Activated gamma-delta T cell treated with anti-CD3 and anti-CD28 coated beads, Interleukin-2, amount 50 U/mL, for 16 hours (primary cell): Measurements from ENCODE around the gene TSPAN9.

Experiments used
- DNase-seq: peaks from one replicate; pipeline ENCODE4 v3.0.0-alpha.2; 2020; ENCODE audit warnings: low read depth

The TSPAN9 gene

DNA sequence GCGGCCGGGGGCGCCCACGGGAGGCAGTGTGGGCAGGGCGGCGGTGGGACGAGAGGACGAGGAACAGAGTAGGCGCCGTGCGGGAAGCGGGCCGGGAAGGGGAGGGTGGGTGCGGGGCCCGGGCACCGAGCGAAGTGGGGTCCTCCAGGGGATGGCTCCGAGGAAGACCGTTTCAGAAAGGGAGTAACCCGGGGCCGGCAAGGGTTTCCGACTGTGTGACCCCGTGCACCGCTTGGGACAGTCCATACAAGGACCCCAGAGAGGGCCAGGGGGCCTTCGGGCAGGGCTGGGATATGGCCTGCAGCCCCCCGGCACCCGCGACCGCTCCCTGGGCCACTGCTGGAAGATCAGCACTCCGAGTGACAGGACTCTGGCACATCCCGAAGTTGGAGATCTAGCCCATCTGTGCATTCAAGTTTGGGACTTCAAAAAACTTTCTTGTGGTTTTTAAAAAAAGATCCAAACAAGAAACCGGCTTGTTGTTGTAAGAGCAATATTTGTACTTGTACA is 448 bp downstream of the TSPAN9 start:
- no peak for DNase-seq

DNA sequence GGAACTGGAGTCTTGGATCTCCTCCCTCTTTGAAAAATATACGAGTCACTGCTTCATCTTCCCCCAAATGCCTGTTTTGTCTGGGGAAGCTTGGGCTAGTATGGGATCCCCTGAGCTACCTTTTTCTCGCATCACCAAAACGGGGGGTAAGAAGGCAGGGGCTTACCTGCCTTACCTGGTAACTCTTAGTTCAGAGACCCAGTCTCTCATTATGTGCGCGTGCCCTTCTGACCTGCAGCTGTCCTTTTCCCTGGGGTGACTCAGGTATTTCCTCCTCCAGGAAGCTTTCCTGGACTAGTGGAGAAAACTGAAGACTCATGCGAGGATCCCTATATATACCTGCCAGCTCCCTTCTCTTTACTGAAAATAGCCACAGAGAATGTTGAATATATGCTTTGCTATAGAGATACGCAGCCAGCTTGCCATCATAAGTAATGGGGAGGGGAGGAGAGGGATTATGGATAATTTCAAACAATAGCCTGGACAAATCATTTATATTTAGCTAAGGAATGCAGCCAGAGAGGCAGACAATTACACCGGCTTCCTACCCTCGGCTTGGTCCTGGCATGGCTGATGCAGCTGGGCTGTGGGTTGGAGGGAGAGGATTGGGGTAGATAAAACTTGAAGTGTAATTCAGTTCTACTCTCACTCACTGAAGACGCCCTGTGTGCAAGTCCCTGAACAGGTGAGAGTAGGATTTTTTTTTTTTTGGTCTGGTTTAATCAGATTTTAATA is 1.1 kb downstream of the TSPAN9 start:
- no peak for DNase-seq

DNA sequence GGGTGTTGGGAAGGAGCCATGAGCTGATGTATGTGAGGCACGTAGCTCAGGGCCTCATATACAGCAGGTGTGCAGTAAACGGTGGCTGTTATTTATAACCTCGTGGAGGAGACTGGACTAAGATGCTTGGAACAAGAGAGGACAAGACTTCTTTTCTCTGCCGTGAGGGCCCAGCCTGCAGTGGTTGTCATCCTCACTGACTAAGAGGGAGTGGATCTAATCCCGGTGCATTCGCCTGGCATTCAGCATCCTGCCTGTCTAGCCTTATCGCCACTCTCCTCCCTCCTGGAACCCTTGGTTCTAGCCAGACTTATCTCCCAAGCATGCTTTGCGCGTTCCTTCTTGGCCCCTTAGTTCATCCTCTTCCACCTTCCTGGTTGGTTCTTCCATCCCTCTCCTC is 3.9 kb downstream of the TSPAN9 start:
- no peak for DNase-seq

DNA sequence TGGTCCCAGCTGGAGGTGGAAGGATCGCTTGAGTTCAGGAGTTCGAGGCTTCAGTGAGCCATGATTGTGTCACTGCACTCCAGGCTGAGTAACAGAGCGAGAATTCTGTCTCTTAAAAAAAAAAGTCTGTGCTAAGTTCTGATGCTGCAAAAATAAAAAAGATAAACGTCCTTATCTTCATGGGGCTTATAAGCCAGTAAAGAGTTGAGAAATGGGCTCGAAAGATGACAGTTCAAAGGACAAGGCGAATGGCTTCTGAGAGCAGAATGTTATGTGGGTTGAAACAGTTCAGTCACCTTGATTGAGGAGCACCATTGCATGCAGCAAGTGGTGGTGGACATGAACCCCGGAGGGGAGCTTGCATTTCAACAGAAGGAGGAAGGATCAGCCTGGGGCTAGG is 4.7 kb downstream of the TSPAN9 start:
- DNase-seq: no peak

DNA sequence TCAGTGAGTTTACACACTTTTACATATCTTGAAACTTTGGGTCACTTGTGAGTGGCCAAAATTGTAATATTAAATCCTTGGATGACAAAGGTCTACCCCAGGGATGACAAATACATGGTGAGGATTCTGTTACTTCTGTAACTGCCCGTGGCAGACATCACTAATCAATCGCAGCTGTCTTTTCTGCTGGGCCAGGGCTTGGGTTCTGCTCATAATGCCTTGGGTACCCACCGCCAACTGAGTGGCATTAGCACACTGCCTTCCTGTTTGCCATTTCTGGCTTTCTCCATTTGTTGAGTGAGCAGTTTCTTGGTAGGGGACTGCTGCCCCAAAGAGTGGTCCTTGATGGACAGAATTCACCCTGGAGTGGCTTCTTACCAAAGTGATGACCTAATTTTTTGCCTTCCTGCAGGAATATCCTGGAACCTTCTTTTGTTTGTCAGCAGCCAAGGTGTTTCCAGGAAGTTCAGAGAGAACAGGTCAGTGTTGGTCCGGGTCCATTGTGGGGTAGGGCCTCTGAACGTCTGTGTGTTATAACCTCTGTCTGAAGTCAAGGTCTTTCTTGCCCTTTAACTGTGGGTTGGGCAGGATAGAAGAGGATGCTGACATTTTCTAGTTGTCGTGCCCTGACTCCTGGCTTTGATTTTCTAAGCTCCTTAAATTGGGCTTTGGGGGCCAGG is 6.2 kb downstream of the TSPAN9 start:
- no peak for DNase-seq

DNA sequence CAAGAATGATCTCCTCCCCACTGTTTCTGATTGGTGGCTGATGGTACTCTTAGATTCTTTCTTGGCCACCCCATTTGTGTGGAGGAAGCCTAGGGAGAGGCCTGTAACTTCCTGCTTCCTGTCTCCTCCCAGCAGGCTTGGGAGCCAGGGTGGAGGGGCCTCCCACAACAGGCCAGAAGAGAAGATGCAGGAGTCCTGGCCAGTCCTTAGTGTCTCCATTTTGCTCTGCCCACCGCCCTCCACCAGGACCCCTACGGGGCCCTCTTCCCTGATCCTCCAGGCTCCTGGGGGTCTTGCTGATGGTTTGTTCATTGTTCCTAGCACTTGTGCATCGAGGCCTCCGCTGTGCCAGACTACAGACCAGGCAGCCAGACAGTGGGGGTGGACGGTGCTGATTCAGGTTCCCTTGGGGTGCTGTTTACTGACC is 6.8 kb downstream of the TSPAN9 start:
- DNase-seq: no peak

DNA sequence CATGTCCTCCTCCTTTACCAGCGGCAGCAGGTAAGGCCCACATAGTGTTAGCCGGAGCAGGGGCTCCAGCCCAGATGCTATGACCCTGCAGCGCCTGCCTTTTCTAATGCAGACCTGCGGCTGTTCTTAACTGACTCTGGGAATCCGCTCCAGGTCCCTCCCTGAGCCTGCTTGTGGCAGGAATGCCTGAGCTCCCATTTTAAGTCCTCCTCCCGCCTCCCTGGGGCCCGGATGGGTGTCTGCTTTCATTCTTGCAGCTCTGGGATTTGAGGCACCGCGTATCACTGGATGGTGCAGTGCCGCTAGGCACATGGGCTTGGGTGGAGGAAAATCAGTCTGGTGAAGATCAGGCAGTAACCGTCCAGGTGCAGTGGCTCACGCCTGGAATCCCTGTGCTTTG is 7.6 kb downstream of the TSPAN9 start:
- DNase-seq: no peak

DNA sequence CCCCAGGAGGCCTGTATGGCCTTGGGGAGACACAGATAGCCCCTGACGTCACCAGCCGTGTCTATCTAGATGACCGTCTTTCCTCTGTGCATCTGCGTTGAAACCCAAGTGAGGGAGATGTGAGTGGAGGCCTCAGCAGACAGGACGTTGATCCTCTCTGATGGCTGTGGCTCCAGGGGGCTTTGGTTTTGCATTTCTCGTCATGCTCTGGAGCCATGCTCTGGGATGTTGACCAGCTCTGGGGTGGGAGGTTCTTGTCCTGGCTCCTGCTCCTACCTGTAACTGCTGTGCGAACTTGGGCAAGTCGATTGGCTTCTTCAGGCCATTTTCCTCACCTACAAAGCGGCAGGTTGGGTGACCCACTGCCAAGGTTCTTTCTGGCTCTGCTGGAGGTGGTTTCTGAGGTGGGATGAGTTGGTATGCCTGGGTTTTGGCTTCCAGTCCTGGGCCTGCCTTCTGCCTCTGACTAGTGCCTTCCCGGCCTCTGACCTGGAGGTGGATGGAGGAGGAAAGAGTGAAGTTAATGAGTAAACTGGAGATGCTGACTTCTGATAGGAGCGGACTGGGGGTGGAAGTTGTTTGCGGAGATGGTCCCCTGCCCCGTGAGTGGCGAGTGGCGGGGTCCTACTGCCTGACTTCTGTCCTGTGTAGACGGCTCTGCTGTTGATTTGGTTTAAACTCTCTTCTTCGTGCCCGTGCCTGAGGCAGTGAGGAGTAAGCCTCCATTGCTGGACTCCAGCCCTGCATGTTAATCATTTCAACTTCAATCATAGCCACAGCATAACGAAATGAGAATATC is 8.4 kb downstream of the TSPAN9 start:
- DNase-seq: no peak

DNA sequence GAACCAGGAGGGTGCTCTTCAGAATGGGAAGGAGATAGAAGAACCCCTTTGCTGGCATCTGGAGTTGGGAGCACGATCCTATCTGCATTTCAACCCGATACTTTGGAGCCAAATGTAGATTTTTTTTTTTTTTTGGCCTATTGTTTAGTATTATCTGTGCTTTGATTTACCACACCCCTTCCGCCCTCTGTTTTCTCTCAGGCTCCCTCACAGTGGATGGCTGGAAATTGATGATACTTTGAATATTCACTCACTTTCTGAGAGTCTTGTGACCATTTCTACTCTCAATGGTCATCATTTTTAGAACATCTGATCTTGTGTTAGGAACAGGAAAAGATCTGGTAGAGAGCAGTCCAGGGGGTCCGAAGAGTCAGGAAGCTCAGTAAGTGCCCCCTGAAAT is 9.0 kb downstream of the TSPAN9 start:
- DNase-seq: no peak

DNA sequence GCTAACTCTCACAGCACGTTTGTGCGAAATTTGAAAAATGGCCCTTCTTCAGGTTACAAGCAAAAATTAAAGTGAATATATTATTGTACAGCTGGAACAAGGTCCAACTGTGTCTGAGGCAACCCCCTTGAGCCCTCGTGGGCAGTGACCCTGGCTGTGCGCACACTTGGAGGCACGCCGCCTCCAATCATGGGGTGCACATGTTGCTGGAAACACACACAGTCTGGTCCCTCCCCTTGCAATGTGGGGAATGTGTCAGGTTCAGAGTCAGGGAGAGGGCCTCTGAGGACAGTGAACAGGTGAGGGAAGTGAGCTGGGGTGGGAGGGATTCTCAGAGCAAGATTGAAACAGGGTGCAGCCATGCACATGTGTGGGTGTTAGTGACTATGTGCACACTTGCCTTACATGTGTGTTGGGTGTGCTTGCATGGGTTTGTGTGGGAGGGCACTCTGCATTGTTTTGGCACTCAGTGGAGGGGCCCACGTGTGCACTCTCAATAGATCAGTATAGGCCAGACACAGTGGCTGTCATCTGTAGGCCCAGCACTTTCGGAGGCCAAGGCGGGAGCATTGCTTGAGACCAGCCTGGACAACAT is 9.6 kb downstream of the TSPAN9 start:
- no peak for DNase-seq

DNA sequence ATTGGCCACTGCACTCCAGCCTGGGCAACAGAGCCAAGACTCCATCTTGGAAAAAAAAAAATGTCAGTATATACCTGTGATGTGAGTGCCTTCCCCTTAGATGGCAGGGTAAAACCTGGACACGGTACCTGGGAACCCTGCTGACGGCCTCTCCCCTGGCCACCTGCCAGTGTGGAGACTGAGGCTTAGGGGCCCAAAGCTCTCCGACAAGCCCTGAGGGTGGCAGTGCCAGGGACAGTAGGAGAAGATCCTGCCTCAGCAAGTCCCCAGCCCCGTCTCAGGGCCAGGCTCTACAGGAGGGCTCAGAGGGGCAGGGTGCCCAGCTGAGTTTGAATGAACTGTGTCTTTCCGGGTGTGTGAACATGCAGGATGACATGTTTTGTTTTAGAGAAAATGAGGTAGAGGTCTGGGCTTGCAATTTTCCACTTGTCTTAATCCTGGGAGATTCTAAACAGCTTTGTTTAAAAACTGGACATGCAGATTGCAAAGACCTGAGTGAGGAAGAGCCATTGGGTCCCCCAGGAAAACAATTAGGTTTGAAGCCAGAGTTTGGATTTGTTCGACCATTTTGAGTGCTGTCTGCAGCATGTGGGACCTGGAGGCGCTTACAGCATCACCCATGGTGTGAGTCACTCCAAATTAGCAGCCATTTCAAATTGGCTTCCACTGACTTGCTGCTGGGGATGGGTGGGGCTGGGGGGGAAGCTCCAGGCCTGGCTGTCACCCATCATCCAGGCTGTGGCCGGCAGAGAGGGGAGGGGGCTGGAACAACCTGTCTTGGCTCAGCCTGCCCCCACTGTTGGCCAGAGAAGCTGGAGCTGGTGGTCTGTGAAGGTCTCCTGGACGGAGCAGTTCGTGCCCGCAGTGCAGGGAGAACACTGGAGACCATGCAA is 10.8 kb downstream of the TSPAN9 start:
- DNase-seq: no peak

DNA sequence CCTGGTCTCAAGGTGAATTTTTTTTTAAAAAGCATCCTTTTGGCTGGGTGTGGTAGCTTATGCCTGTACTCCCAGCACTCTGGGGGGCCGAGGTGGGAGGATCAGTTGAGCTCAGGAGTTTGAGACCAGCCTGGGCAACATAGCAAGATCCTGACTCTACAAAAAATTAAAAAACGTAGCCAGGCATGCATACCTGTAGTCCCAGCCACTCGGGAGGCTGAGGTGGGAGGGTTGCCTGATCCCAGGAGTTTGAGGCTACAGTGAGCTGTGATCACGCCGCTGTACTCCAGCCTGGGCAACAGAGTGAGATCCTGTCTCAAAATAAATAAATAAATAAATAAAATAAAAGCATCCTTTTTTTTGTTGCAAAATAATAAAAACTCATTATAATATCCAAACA is 12.4 kb downstream of the TSPAN9 start:
- no peak for DNase-seq

DNA sequence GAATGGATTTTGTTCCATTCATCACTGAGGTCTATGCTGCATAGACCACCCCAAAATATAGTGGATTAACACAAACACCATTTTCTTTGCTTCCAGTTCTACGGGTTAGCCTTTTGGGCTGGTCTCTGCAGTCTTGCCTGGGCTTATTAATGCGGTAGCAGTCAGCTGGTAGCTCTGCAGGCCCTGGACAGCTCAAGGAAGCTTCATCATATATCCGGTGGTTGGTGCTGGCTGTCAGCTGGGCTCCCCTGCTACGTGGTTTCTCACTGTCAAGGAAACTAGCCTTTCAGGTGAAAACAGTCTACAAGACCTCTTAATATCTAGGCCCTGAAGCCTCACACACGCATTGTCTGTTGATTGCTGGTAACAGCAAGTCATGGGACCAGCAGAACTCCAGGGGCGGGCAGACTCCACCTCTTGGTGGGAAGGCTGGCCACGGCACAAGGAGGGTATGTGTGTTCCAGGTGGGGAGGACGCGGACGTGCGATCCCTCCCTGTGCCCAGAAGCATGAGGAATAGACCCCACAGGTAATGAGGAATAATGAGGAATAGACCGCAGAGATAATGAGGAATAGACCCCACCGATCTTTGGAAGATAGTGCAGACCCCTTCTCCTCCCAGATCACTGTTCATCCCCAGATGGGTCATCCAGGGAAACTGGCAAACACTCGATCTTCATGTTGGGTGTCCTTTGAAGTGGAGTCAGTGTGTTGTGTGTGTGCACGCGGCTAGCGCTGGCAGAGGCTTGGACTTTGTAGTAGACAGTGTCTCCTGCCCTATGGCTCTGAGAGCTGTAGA is 13.3 kb downstream of the TSPAN9 start:
- no peak for DNase-seq

DNA sequence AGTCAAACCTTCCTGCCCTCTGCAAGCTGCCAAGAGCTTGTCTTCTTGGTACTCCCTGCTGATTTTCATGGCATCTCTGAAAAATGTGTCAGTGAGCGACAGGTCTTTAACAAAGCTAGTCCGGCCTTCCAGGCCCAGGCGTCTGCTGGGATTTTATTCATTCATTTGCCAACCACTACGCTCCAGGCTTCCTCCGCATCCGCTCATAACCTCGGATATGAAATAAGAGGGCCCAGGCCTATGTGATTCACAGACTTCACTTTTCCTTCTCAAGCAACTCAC is 13.8 kb downstream of the TSPAN9 start:
- no peak for DNase-seq

DNA sequence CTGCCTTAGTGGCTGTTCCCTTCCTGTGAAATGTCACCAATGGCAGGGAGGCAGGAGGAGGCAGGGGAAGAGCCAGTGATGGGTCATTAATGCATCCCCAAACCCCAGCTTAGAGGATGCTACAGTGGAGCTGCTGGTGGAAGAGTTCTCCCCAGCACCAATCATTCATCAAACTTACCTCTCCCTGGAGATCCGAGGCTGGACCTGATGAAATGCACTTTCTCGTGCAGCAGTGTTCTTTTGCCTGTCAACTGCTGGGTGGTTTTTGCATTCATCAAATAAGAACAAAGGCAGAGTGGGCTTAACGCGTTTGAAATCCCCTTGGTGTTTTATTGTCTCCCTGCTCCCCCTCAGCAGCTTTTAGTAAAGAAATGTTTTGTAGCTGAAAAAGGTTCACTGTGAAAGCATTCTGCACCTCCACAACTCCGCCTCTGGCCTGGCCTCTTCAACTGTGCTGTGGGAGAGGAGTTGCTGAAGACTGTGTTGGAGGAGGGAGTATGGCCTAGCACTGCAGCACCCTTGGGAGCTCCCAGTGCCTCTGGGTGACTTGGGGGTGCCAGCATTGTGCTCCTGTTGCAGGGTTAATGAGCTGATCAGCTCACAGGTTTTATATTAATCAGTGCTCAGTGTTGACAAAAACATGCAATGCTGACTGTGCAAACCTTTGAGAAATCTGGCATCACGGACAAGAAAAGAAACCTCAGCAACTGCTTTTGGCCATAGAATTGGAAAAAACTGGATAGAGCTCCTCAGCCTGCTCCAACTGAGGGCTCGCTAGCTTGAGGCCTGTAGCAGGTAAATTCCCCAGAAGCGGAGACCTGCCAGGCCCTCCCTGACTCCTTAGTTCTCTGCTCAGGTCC is 14.4 kb downstream of the TSPAN9 start:
- no peak for DNase-seq

DNA sequence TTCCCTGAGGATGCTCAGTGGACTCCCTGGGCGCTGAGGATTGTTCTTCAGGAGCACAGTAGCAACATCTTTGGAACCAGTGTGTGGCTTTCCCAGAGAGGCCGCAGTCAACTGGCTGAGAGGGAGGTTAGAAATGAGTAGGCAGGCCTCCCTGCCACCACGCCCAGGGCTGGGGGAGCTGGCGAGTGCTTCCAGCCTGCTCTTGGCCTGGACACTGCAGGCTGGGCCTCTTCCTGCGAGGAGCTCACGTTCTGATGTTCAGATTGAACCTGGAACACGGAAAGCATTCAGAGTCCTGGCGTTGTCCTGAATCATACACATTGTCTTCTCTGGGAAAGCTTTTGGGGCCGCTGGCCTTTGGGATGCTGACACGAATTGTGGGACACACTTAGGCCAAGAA is 15.6 kb downstream of the TSPAN9 start:
- DNase-seq: no peak

DNA sequence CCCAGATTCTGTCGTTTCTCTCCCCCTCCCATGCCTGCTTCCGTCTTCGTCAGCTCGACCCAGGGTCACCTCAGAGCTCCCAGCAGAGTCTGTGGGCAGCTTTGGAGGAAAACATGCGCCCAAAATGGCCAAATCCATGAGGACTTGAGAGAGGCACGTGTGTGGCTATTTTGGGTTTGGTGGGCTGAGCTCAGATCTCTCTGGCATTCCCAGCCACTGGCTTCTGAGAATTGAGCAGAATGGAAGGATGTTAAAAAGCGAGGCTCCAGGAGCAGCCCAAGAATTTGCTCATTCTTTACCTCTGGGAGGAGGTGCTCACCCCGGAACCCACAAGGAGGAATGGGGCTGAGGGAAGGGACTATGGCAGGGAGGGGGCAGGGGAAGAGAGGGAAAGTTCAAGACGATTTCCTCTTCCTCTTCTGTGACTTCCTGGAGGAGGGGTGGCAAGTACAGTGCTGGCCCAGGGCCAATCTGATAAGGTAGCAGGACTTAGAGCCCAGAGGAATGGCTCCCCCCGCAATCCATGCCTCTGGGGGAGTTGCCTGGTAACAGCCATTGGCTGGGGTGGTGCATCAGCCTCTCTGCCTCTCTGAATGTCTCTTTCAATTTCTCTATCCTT is 20.1 kb downstream of the TSPAN9 start:
- no peak for DNase-seq

DNA sequence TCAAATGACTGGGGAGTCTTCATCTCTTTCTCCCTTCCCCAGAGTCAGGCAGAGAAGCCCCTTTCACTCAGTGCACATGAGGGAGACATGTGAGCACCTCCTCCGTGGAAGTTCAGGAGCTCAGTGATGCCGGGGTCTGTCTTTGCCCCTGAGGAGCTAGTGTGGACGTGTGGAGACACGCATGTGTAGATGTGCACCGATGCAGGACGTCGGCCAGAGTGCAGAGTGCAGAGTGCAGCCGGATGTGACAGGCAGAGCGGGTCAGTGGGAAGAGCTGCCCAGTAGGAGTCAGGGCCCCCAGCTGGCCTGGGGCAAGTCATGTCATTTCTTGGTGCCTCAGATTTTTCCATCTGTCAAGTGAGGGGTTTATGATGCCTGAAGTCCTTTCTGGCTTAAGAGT is 20.7 kb downstream of the TSPAN9 start:
- no peak for DNase-seq

DNA sequence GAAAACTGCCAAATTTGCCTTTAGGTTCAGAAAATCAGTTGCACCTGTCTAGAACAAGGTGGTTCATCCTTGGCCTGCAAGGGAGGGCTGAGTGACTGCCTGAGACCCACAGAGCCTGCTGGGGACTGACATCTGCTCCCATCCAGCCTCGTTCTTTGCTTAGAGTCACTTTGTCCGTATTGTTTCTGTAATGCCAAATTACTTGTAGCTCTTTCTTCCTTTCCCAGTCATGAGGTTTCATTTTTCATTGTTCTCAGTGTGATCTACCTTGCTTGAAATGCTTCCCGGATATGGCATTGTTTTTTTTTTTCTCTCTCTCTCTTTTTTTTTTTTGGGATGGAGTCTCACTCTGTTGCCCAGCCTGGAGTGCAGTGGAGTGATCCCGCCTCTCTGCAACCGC is 21.3 kb downstream of the TSPAN9 start:
- no peak for DNase-seq
